SKM-1 (cell line): ENCODE results near the gene PEAK3.

Experiments used
- DNase-seq: peaks from one replicate; lab custom pipeline; 2025; ENCODE audit not compliant: unreplicated experiment; lab: John Stamatoyannopoulos, UW

PEAK3 gene

GRCh38 chr19:2282062-2282861 is at the start of gene PEAK3:
Gene PEAK3, minus strand, starts transcription at chr19:2282175. Its CDS starts 1,244 bp downstream, at chr19:2280931.
- no peak for DNase-seq

- no peak for DNase-seq
These were observed 48.8 kb upstream of the PEAK3 start for GRCh38 chr19:2330632-2331284.

DNA sequence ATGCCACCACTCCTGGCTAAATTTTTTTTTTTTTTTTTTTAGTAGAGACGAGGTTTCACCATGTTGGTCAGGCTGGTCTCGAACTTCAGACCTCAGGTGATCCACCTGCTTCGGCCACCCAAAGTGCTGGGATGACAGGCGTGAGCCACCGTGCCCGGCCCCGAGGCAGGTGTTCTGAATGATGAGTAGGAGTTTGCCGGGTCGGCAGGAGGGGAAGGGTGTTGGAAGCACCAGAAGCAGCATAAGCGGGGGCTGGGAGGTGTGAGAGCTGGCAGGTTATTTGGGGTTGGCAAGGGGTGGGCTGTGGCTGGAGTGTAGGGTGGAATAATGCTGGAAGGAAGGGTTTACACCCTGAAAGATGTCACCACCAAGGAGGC is 48.3 kb upstream of the PEAK3 start:
- no peak for DNase-seq

GRCh38 chr19:2329501-2329916 is 47.5 kb upstream of the PEAK3 start:
- no peak for DNase-seq

GRCh38 chr19:2329149-2329478 is 47.1 kb upstream of the PEAK3 start:
- DNase-seq: no peak

GRCh38 chr19:2328401-2329148 is 46.6 kb upstream of the PEAK3 start, which contains the start of the genes LSM7 and SPPL2B:
Gene LSM7, minus strand, starts transcription at chr19:2328586. Its CDS starts 20 bp downstream, at chr19:2328566.
Gene SPPL2B, plus strand, starts transcription at chr19:2328684. Its CDS starts 26 bp downstream, at chr19:2328710.
- DNase-seq: peak; percentile 64

- peak; percentile 79 for DNase-seq
These were observed 45.9 kb upstream of the PEAK3 start for GRCh38 chr19:2327773-2328400.

GRCh38 chr19:2326699-2327360 is 44.9 kb upstream of the PEAK3 start:
- no peak for DNase-seq

- no peak for DNase-seq
These were observed 43.5 kb upstream of the PEAK3 start for GRCh38 chr19:2325281-2326046.

- DNase-seq: no peak
These were observed 42.4 kb upstream of the PEAK3 start for GRCh38 chr19:2324220-2324948.

GRCh38 chr19:2323707-2324106 is 41.7 kb upstream of the PEAK3 start:
- DNase-seq: no peak

GRCh38 chr19:2321565-2322283 is 39.7 kb upstream of the PEAK3 start:
- DNase-seq: no peak

GRCh38 chr19:2320939-2321338 is 39.0 kb upstream of the PEAK3 start:
- no peak for DNase-seq

GRCh38 chr19:2320049-2320448 is 38.1 kb upstream of the PEAK3 start:
- no peak for DNase-seq

- DNase-seq: no peak
These were observed 37.6 kb upstream of the PEAK3 start for GRCh38 chr19:2319551-2319950.

DNA sequence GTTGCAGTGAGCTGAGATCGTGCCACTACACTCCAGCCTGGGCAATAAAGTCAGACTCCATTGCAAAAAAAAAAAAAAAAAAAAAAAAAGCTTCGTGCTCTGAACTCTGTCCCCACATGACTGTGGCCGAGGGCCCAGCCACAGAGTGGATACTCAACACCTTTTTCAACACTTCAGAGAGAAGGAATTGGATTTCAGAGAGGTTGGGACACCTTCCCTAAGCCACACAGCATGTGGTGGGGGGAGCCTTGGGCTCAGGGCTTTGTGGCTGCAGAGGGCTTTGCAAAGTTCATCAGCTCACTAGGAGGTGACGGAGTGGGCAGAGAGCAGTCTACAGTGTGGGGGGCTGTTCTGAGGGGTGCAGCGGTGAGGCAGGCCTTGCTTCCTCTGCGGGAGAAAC is 36.9 kb upstream of the PEAK3 start:
- no peak for DNase-seq

DNA sequence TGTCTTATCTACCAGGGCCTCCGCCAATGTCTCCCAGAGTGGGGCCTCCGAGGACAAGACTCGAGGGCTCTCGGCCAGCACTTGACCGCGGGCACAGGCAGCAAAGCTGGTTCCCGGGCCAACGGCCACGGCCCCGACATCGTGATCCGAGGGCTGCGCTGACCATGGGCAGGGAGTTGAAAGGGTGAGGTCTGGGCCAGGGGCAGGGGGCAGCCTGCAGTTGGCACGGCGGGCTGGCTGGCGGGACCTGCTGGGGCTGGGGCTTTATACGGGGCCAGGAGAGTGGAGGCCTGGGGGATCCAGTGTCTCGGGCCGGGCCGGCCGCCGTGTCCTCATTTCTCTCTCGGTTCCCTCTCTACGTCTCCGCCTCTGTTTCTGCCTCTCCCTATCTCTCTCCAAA is 35.8 kb upstream of the PEAK3 start:
- DNase-seq: no peak

GRCh38 chr19:2317300-2317699 is 35.3 kb upstream of the PEAK3 start:
- no peak for DNase-seq
